H9 (cell line): ENCODE results near the gene ISLR2. TPM values are rescaled to one million over a fixed set of nuclear protein-coding genes. Genes with fewer than 3 reads are reported as not detected.

Source experiments
- DNase-seq: peaks from one replicate; pipeline ENCODE4 v3.0.0-alpha.2; 2017
- H2AFZ ChIP-seq: one replicate; pipeline ENCODE4 v1.6.1; 2013; ENCODE audit warnings: mild to moderate bottlenecking, low read length, control low read depth, moderate library complexity
- H2AK5ac ChIP-seq: 2 replicates; pipeline ENCODE4 v1.6.1; 2013; ENCODE audit warnings: low read length, control low read depth, mixed read lengths; ENCODE audit not compliant: insufficient read length
- H2BK120ac ChIP-seq: one replicate; pipeline ENCODE4 v1.6.1; 2013; ENCODE audit warnings: low read depth, mild to moderate bottlenecking, low read length, control low read depth, inconsistent platforms; ENCODE audit not compliant: poor library complexity, severe bottlenecking
- H2BK12ac ChIP-seq: 2 replicates; pipeline ENCODE4 v1.6.1; 2013; ENCODE audit warnings: low read length, control low read depth, mixed read lengths, low read depth; ENCODE audit not compliant: insufficient read length
- H2BK15ac ChIP-seq: 2 replicates; pipeline ENCODE4 v1.6.1; 2013; ENCODE audit warnings: low read depth, low read length, control low read depth
- H2BK20ac ChIP-seq: one replicate; pipeline ENCODE4 v1.6.1; 2013; ENCODE audit warnings: low read depth, mild to moderate bottlenecking, low read length, control low read depth, inconsistent platforms; ENCODE audit not compliant: poor library complexity, severe bottlenecking
- H2BK5ac ChIP-seq: 2 replicates; pipeline ENCODE4 v1.6.1; 2013; ENCODE audit warnings: low read length, control low read depth, mixed read lengths; ENCODE audit not compliant: insufficient read length
- H3K14ac ChIP-seq: 2 replicates; pipeline ENCODE4 v1.6.1; 2013; ENCODE audit warnings: low read length, control low read depth; ENCODE audit not compliant: insufficient read depth
- H3K18ac ChIP-seq: 2 replicates; pipeline ENCODE4 v1.6.1; 2013; ENCODE audit warnings: low read depth, mild to moderate bottlenecking, mixed read lengths, low read length, control low read depth; ENCODE audit not compliant: insufficient read length
- H3K23ac ChIP-seq: 2 replicates; pipeline ENCODE4 v1.6.1; 2013; ENCODE audit warnings: low read length, control low read depth, mixed read lengths, low read depth; ENCODE audit not compliant: insufficient read length
- H3K23me2 ChIP-seq: 2 replicates; pipeline ENCODE4 v1.6.1; 2013; ENCODE audit warnings: low read depth, mild to moderate bottlenecking, mixed read lengths, low read length, control low read depth; ENCODE audit not compliant: insufficient read length, poor library complexity, severe bottlenecking
- H3K27ac ChIP-seq: 2 replicates; pipeline ENCODE4 v1.5.1; 2013; ENCODE audit warnings: low read length, control low read depth, mixed read lengths, low read depth; ENCODE audit not compliant: insufficient read length
- H3K27me3 ChIP-seq: 2 replicates; pipeline ENCODE4 v1.6.1; 2013; ENCODE audit warnings: low read length, control low read depth, inconsistent platforms; ENCODE audit not compliant: insufficient read depth
- H3K4ac ChIP-seq: 2 replicates; pipeline ENCODE4 v1.6.1; 2013; ENCODE audit warnings: low read depth, mild to moderate bottlenecking, control low read depth, inconsistent platforms, low read length, moderate library complexity
- H3K4me1 ChIP-seq: 2 replicates; pipeline ENCODE4 v1.6.1; 2013; ENCODE audit warnings: low read length, control low read depth, inconsistent platforms; ENCODE audit not compliant: insufficient read depth
- H3K4me2 ChIP-seq: 2 replicates; pipeline ENCODE4 v1.6.1; 2013; ENCODE audit warnings: low read length, control low read depth, mixed read lengths; ENCODE audit not compliant: insufficient read length, insufficient read depth
- H3K56ac ChIP-seq: 2 replicates; pipeline ENCODE4 v1.6.1; 2013; ENCODE audit warnings: low read depth, mild to moderate bottlenecking, mixed read lengths, low read length, control low read depth; ENCODE audit not compliant: insufficient read length
- H3K79me1 ChIP-seq: 2 replicates; pipeline ENCODE4 v1.6.1; 2013; ENCODE audit warnings: low read depth, mild to moderate bottlenecking, moderate library complexity, low read length, control low read depth, inconsistent platforms; ENCODE audit not compliant: insufficient read depth, poor library complexity, severe bottlenecking
- H3K79me2 ChIP-seq: 2 replicates; pipeline ENCODE4 v1.6.1; 2013; ENCODE audit warnings: low read length, control low read depth, inconsistent platforms; ENCODE audit not compliant: insufficient read depth
- H3K9ac ChIP-seq: 2 replicates; pipeline ENCODE4 v1.6.1; 2013; ENCODE audit warnings: low read length, control low read depth, mixed read lengths; ENCODE audit not compliant: insufficient read length; ENCODE audit errors: extremely low read depth
- H3K9me3 ChIP-seq: one replicate; pipeline ENCODE4 v1.6.1; 2013; ENCODE audit warnings: low read depth, low read length, inconsistent platforms; ENCODE audit not compliant: control insufficient read depth
- H3T11ph ChIP-seq: one replicate; pipeline ENCODE4 v1.6.1; 2013; ENCODE audit warnings: mild to moderate bottlenecking, low read length, control low read depth, inconsistent platforms
- H4K20me1 ChIP-seq: one replicate; pipeline ENCODE4 v1.6.1; 2013; ENCODE audit not compliant: control insufficient read depth, insufficient read length, insufficient read depth
- H4K5ac ChIP-seq: 2 replicates; pipeline ENCODE4 v1.6.1; 2013; ENCODE audit warnings: low read depth, mild to moderate bottlenecking, mixed read lengths, low read length, control low read depth; ENCODE audit not compliant: insufficient read length
- H4K8ac ChIP-seq: replicated peaks from 2 replicates; pipeline ENCODE4 v1.6.1; 2013; ENCODE audit warnings: low read length, control low read depth, mixed read lengths, low read depth; ENCODE audit not compliant: insufficient read length
- H4K91ac ChIP-seq: 2 replicates; pipeline ENCODE4 v1.6.1; 2013; ENCODE audit warnings: low read depth, mild to moderate bottlenecking, moderate library complexity, mixed read lengths, low read length, control low read depth; ENCODE audit not compliant: insufficient read length
- H3K27ac Mint-ChIP-seq, 3 experiments: 2 replicates in 2 of 3; 3 replicates in 1 of 3; pipeline ENCODE4 v1.8.0; 2020 to 2021; ENCODE audit warnings: mixed read lengths in 3 of 3, mild to moderate bottlenecking in 1 of 3, moderate library complexity in 1 of 3
- H3K27me3 Mint-ChIP-seq: 2 replicates; pipeline ENCODE4 v1.8.0; 2021; ENCODE audit warnings: low read depth, mild to moderate bottlenecking, moderate library complexity, mixed read lengths
- H3K36me3 Mint-ChIP-seq, 3 experiments: 2 replicates in 2 of 3; 3 replicates in 1 of 3; pipeline ENCODE4 v1.8.0; 2020 to 2021; ENCODE audit warnings: low read depth in 3 of 3, mixed read lengths in 3 of 3; ENCODE audit not compliant: insufficient read depth in 1 of 3
- H3K4me1 Mint-ChIP-seq, 2 experiments: 2 replicates each; pipeline ENCODE4 v1.8.0; 2020; ENCODE audit warnings: mixed read lengths in 2 of 2
- H3K4me3 Mint-ChIP-seq, 2 experiments: 2 replicates in 1 of 2; 3 replicates in 1 of 2; pipeline ENCODE4 v1.8.0; 2020 to 2021; ENCODE audit warnings: mild to moderate bottlenecking in 2 of 2, mixed read lengths in 2 of 2, moderate library complexity in 1 of 2
- H3K9me3 Mint-ChIP-seq, 2 experiments: 2 replicates in 1 of 2; 3 replicates in 1 of 2; pipeline ENCODE4 v1.8.0; 2020; ENCODE audit warnings: mild to moderate bottlenecking in 2 of 2, mixed read lengths in 2 of 2, moderate library complexity in 1 of 2
- CTCF ChIP-seq: fragments of 200-600 bp; sonication (generic); conservative IDR thresholded peaks from 3 replicates; pipeline ENCODE4 v1.8.0; 2021; ENCODE audit warnings: antibody characterized with exemption, mild to moderate bottlenecking
- WGBS: extraction: QIAGEN DNeasy Blood & Tissue Kit; methylation state at CpG from one replicate; pipeline ENCODE4 v1.1.7; 2013; ENCODE audit warnings: missing lambda C conversion rate, low lambda C conversion rate, mixed read lengths; ENCODE audit not compliant: insufficient read length; ENCODE audit errors: extremely low coverage; 5-methylcytosine and 5-hydroxymethylcytosine counted together
- total RNA-seq: library from RNA; stranded (reverse); gene quantifications from 2 replicates; pipeline ENCODE4 v1.2.1, GENCODE V29; 2021

ISLR2 gene
- total RNA-seq, 1 experiment from 2014 or later: 0.09 TPM

- Histone ChIP-seq H3K79me2 (no peaks in the 10 kb centered on the region), H3K14ac (no peak overlapping the region), H3K27ac (no peak overlapping the region), H3K27me3 (no peaks in the 10 kb centered on the region), H2AFZ (no peak overlapping the region), H4K5ac (no peak overlapping the region), H3K56ac (no peak overlapping the region), H3K4me2 (no peak overlapping the region), H2AK5ac (no peak overlapping the region), H2BK12ac (no peak overlapping the region), H3K79me1 (no peaks in the 10 kb centered on the region), H3K4ac (no peak overlapping the region), H4K20me1 (no peaks in the 10 kb centered on the region), H2BK120ac (no peak overlapping the region), H3K9ac (no peak overlapping the region), H3K18ac (no peak overlapping the region), H3K9me3 (no peaks in the 10 kb centered on the region), H4K8ac (no peak overlapping the region), H3T11ph (no peak overlapping the region), H3K4me1 (no peaks in the 10 kb centered on the region), H2BK20ac (no peak overlapping the region), H2BK5ac (no peak overlapping the region), H3K23me2 (no peaks in the 10 kb centered on the region), H4K91ac (no peak overlapping the region), H2BK15ac (no peak overlapping the region), H3K23ac (no peak overlapping the region)
- Mint-ChIP-seq H3K4me3 (no peak overlapping the region), H3K36me3 (no peaks in the 10 kb centered on the region), H3K27ac (no peak overlapping the region), H3K27me3 (peaks cover 45% of the 10 kb centered on the region), H3K4me1 (peaks cover 8 to 18% of the 10 kb centered on the region in 2 experiments; a peak in 3 of 4 replicates), H3K9me3 (peaks cover 2 to 3% of the 10 kb centered on the region in 2 experiments; a peak in 2 of 5 replicates)
- no peak for TF ChIP-seq CTCF
- no CpG with 5 or more reads among the region's 1 CpG for WGBS
- DNase-seq: no peak
These were observed 35.1 kb downstream of the ISLR2 start for GRCh38 chr15:74165461-74165860.
